ENCODE results near the gene POLA1. TPM values are rescaled to one million over a fixed set of nuclear protein-coding genes. Genes with fewer than 3 reads are reported as not detected.

The POLA1 gene
- total and polyA plus RNA-seq, 2 donors (not counting 1 experiment from before 2014, with no cell fraction given): 3.0 to 16.3 TPM

- no peaks in the 10 kb centered on the region for H3K4me1 Mint-ChIP-seq
- DNase-seq (no peak), ATAC-seq (ENCODE audit: low read depth) (no peak)
- POLR2A ChIA-PET: no interaction called here
- Histone ChIP-seq H2AFZ (ENCODE audit: insufficient read depth, low read depth, low read length, poor library complexity, severe bottlenecking) (no peak overlapping the region), H3K4me1 (ENCODE audit: control insufficient read depth in 2 of 2, insufficient read depth in 2 of 2, low read length in 2 of 2) (no peaks in the 10 kb centered on the region), H3K9ac (ENCODE audit: low read length) (no peak overlapping the region), H3K9me3 (ENCODE audit: control extremely low read depth in 1 of 3, control insufficient read depth in 2 of 3, insufficient read depth in 1 of 3, low read length in 2 of 3) (no peaks in the 10 kb centered on the region), H4K20me1 (ENCODE audit: control insufficient read depth, insufficient read depth, low read length, poor library complexity, severe bottlenecking) (no peaks in the 10 kb centered on the region), H3K4me3 (ENCODE audit: control extremely low read depth in 1 of 5, extremely low read depth in 1 of 5, insufficient read depth in 1 of 5, low read depth in 2 of 5, low read length in 4 of 5) (no peak overlapping the region), H3K36me3 (replicated peaks in 1 of 2; ENCODE audit: control extremely low read depth in 1 of 2, control insufficient read depth in 1 of 2, extremely low read depth in 1 of 2, insufficient read depth in 2 of 2, low read length in 1 of 2) (peaks cover 0 to 6% of the 10 kb centered on the region in 2 experiments), H3K27ac (ENCODE audit: low read length in 2 of 2) (no peak overlapping the region), H3K79me2 (ENCODE audit: control insufficient read depth, insufficient read depth, low read length) (no peaks in the 10 kb centered on the region), H3K27me3 (replicated peaks in 1 of 4; ENCODE audit: control extremely low read depth in 1 of 4, control insufficient read depth in 3 of 4, insufficient read depth in 4 of 4, low read length in 3 of 4) (no peaks in the 10 kb centered on the region), H3K4me2 (replicated peaks; ENCODE audit: low read depth, low read length, poor library complexity, severe bottlenecking) (no peak overlapping the region)
- no peak overlapping the region for H3K27ac Mint-ChIP-seq
- no peaks in the 10 kb centered on the region for H3K27me3 Mint-ChIP-seq
- H3K9me3 Mint-ChIP-seq (ENCODE audit: insufficient read depth): no peaks in the 10 kb centered on the region
- CTCF ChIA-PET: interaction anchor here (1.0 kb wide), 1 partner anchor 11 kb away, joined by 4 read pairs; no protein-coding TSS in a partner anchor
- WGBS (ENCODE audit: insufficient coverage): no CpG with 5 or more reads among the region's 3 CpGs
- no peak for TF ChIP-seq EZH2 (IDR thresholded peaks at IDR 0.05; ENCODE audit: borderline replicate concordance, insufficient read depth, low read depth, low read length, poor library complexity, severe bottlenecking)
- no peak for TF ChIP-seq CTCF (IDR thresholded peaks at IDR 0.05)
- intact Hi-C loops (cut with micrococcal nuclease): no loop called here
- H3K4me3 Mint-ChIP-seq: no peak overlapping the region
These were observed 70.3 kb downstream of the POLA1 start for GRCh38 chrX:24763989-24764388.

- H3K4me1 Mint-ChIP-seq: no peaks in the 10 kb centered on the region
These were observed 73.8 kb downstream of the POLA1 start for GRCh38 chrX:24767557-24767956.

More at GRCh38 chrX:24767557-24767956, 73.8 kb downstream of the POLA1 start:
- no peaks in the 10 kb centered on the region for H3K9me3 ChIP-seq (ENCODE audit: control extremely low read depth in 1 of 3, control insufficient read depth in 2 of 3, insufficient read depth in 1 of 3, low read length in 2 of 3)
- Mint-ChIP-seq H3K9me3 (ENCODE audit: insufficient read depth) (no peaks in the 10 kb centered on the region), H3K27me3 (no peaks in the 10 kb centered on the region), H3K27ac (no peak overlapping the region), H3K4me3 (no peak overlapping the region)
- H3K4me3 ChIP-seq (ENCODE audit: control extremely low read depth in 1 of 5, extremely low read depth in 1 of 5, insufficient read depth in 1 of 5, low read depth in 2 of 5, low read length in 4 of 5): no peak overlapping the region
- WGBS (ENCODE audit: insufficient coverage): no CpG with 5 or more reads among the region's 1 CpG
- no peak overlapping the region for H3K27ac ChIP-seq (ENCODE audit: low read length in 2 of 2)
- no peaks in the 10 kb centered on the region for H3K27me3 ChIP-seq (replicated peaks in 1 of 4; ENCODE audit: control extremely low read depth in 1 of 4, control insufficient read depth in 3 of 4, insufficient read depth in 4 of 4, low read length in 3 of 4)
- H3K36me3 ChIP-seq (replicated peaks in 1 of 2; ENCODE audit: control extremely low read depth in 1 of 2, control insufficient read depth in 1 of 2, extremely low read depth in 1 of 2, insufficient read depth in 2 of 2, low read length in 1 of 2): peaks cover 0 to 6% of the 10 kb centered on the region in 2 experiments
- TF ChIP-seq CTCF (IDR thresholded peaks at IDR 0.05) (no peak), EZH2 (IDR thresholded peaks at IDR 0.05; ENCODE audit: borderline replicate concordance, insufficient read depth, low read depth, low read length, poor library complexity, severe bottlenecking) (no peak)
- H3K4me2 ChIP-seq (replicated peaks; ENCODE audit: low read depth, low read length, poor library complexity, severe bottlenecking): no peak overlapping the region
- H3K4me1 ChIP-seq (ENCODE audit: control insufficient read depth in 2 of 2, insufficient read depth in 2 of 2, low read length in 2 of 2): no peaks in the 10 kb centered on the region
- POLR2A ChIA-PET: no interaction called here
- no peaks in the 10 kb centered on the region for H4K20me1 ChIP-seq (ENCODE audit: control insufficient read depth, insufficient read depth, low read length, poor library complexity, severe bottlenecking)
- intact Hi-C loops (cut with micrococcal nuclease): no loop called here
- H2AFZ ChIP-seq (ENCODE audit: insufficient read depth, low read depth, low read length, poor library complexity, severe bottlenecking): no peak overlapping the region
- no peak overlapping the region for H3K9ac ChIP-seq (ENCODE audit: low read length)
- H3K79me2 ChIP-seq (ENCODE audit: control insufficient read depth, insufficient read depth, low read length): no peaks in the 10 kb centered on the region
- DNase-seq (no peak), ATAC-seq (ENCODE audit: low read depth) (no peak)
- CTCF ChIA-PET: no interaction called here

Data from B cell (primary cell).